ENCODE results near the gene ISLR. TPM values are rescaled to one million over a fixed set of nuclear protein-coding genes. Genes with fewer than 3 reads are reported as not detected.

The ISLR gene
- total and polyA plus RNA-seq, 7 experiments from 2014 or later, result not detected

- DNase-seq, result no peak
- Histone ChIP-seq H3K4me3 (ENCODE audit: low read length) (no peak overlapping the region), H3K36me3 (ENCODE audit: control insufficient read depth in 2 of 3, insufficient read depth in 3 of 3, low read length in 3 of 3) (no peaks in the 10 kb centered on the region), H3K27me3 (ENCODE audit: control insufficient read depth in 2 of 2, insufficient read depth in 2 of 2, low read length in 2 of 2) (no peaks in the 10 kb centered on the region), H3K27ac (ENCODE audit: low read depth, low read length) (no peak overlapping the region), H3K9me3 (ENCODE audit: control insufficient read depth in 2 of 3, low read length in 3 of 3) (no peaks in the 10 kb centered on the region), H3K4me1 (ENCODE audit: control insufficient read depth in 2 of 2, insufficient read depth in 2 of 2, low read length in 2 of 2) (no peaks in the 10 kb centered on the region)
- no peaks in the 10 kb centered on the region for H3K36me3 Mint-ChIP-seq
- intact Hi-C loops (cut with micrococcal nuclease), result no loop called here
- CTCF ChIA-PET, result no interaction called here
- H3K27ac Mint-ChIP-seq, result no peak overlapping the region
- no peaks in the 10 kb centered on the region for H3K9me3 Mint-ChIP-seq
- H3K4me1 Mint-ChIP-seq, result peaks cover 0 to 2% (median 0%) of the 10 kb centered on the region in 7 donors
- peaks cover 0 to 7% (median 0%) of the 10 kb centered on the region in 5 donors for H3K27me3 Mint-ChIP-seq
- no peak overlapping the region for H3K4me3 Mint-ChIP-seq
- POLR2A ChIA-PET, result no interaction called here
- ATAC-seq, result no peak
These were observed 8.6 kb downstream of the ISLR start for GRCh38 chr15:74182131-74182530.

GRCh38 chr15:74184582-74185091, 11.1 kb downstream of the ISLR start:
- Mint-ChIP-seq H3K27me3 (peaks cover 0 to 7% (median 0%) of the 10 kb centered on the region in 5 donors), H3K4me3 (no peak overlapping the region), H3K4me1 (no peaks in the 10 kb centered on the region), H3K9me3 (no peaks in the 10 kb centered on the region), H3K36me3 (no peaks in the 10 kb centered on the region), H3K27ac (no peak overlapping the region)
- Histone ChIP-seq H3K27me3 (ENCODE audit: control insufficient read depth in 2 of 2, insufficient read depth in 2 of 2, low read length in 2 of 2) (no peaks in the 10 kb centered on the region), H3K36me3 (ENCODE audit: control insufficient read depth in 2 of 3, insufficient read depth in 3 of 3, low read length in 3 of 3) (no peaks in the 10 kb centered on the region), H3K4me1 (ENCODE audit: control insufficient read depth in 2 of 2, insufficient read depth in 2 of 2, low read length in 2 of 2) (no peaks in the 10 kb centered on the region), H3K9me3 (ENCODE audit: control insufficient read depth in 2 of 3, low read length in 3 of 3) (no peaks in the 10 kb centered on the region), H3K4me3 (ENCODE audit: low read length) (no peak overlapping the region), H3K27ac (ENCODE audit: low read depth, low read length) (no peak overlapping the region)
- DNase-seq (no peak), ATAC-seq (no peak)
- CTCF ChIA-PET, result no interaction called here
- intact Hi-C loops (cut with micrococcal nuclease), result no loop called here
- POLR2A ChIA-PET, result no interaction called here

GRCh38 chr15:74185710-74186348, 12.3 kb downstream of the ISLR start:
- H3K27ac ChIP-seq (ENCODE audit: low read depth, low read length), result no peak overlapping the region
- H3K4me3 ChIP-seq (ENCODE audit: low read length), result no peak overlapping the region
- Mint-ChIP-seq H3K27me3 (no peaks in the 10 kb centered on the region), H3K4me1 (no peaks in the 10 kb centered on the region), H3K9me3 (no peaks in the 10 kb centered on the region), H3K36me3 (no peaks in the 10 kb centered on the region), H3K27ac (no peak overlapping the region), H3K4me3 (no peak overlapping the region)
- H3K4me1 ChIP-seq (ENCODE audit: control insufficient read depth in 2 of 2, insufficient read depth in 2 of 2, low read length in 2 of 2), result no peaks in the 10 kb centered on the region
- intact Hi-C loops (cut with micrococcal nuclease), result no loop called here
- H3K9me3 ChIP-seq (ENCODE audit: control insufficient read depth in 2 of 3, low read length in 3 of 3), result no peaks in the 10 kb centered on the region
- POLR2A ChIA-PET, result no interaction called here
- no peaks in the 10 kb centered on the region for H3K27me3 ChIP-seq (ENCODE audit: control insufficient read depth in 2 of 2, insufficient read depth in 2 of 2, low read length in 2 of 2)
- no peak for DNase-seq
- H3K36me3 ChIP-seq (ENCODE audit: control insufficient read depth in 2 of 3, insufficient read depth in 3 of 3, low read length in 3 of 3), result no peaks in the 10 kb centered on the region
- CTCF ChIA-PET, result no interaction called here
- no peak for ATAC-seq

GRCh38 chr15:74188216-74188615, 14.7 kb downstream of the ISLR start:
- CTCF ChIA-PET, result no interaction called here

DNA sequence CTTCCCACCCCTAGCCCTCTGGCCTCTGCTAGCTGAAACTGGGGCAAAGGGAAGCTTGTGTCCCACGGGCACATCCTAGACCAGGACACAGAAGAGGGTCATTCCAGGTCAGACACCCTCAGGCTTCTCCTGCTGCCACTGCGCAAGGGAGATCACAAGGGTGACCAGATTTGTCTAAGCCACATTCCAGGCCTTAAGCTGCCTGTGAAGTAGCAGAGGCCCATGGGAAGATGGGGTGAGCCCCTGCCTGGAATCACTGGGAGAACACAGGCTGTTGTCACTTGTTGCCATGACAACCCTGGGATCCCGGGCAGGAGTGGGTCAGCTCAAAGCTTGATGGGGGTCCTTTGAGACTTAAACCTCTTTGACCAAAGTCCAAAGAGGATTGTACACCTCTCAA, 18.3 kb downstream of the ISLR start:
- intact Hi-C loops (cut with micrococcal nuclease), result no loop called here
- H3K4me3 Mint-ChIP-seq, result no peak overlapping the region
- CTCF ChIA-PET, result no interaction called here

More at GRCh38 chr15:74188216-74188615, 14.7 kb downstream of the ISLR start:
- Mint-ChIP-seq H3K27me3 (no peaks in the 10 kb centered on the region), H3K36me3 (no peaks in the 10 kb centered on the region), H3K27ac (no peak overlapping the region), H3K4me1 (no peaks in the 10 kb centered on the region), H3K9me3 (no peaks in the 10 kb centered on the region), H3K4me3 (no peak overlapping the region)
- Histone ChIP-seq H3K4me3 (ENCODE audit: low read length) (no peak overlapping the region), H3K9me3 (ENCODE audit: control insufficient read depth in 2 of 3, low read length in 3 of 3) (no peaks in the 10 kb centered on the region), H3K27ac (ENCODE audit: low read depth, low read length) (no peak overlapping the region), H3K4me1 (ENCODE audit: control insufficient read depth in 2 of 2, insufficient read depth in 2 of 2, low read length in 2 of 2) (no peaks in the 10 kb centered on the region), H3K27me3 (ENCODE audit: control insufficient read depth in 2 of 2, insufficient read depth in 2 of 2, low read length in 2 of 2) (no peaks in the 10 kb centered on the region), H3K36me3 (ENCODE audit: control insufficient read depth in 2 of 3, insufficient read depth in 3 of 3, low read length in 3 of 3) (no peaks in the 10 kb centered on the region)
- ATAC-seq, result no peak
- no peak for DNase-seq
- intact Hi-C loops (cut with micrococcal nuclease), result no loop called here
- POLR2A ChIA-PET, result no interaction called here

GRCh38 chr15:74192751-74193150, 19.2 kb downstream of the ISLR start:
- Histone ChIP-seq H3K27me3 (ENCODE audit: control insufficient read depth in 2 of 2, insufficient read depth in 2 of 2, low read length in 2 of 2) (no peaks in the 10 kb centered on the region), H3K36me3 (ENCODE audit: control insufficient read depth in 2 of 3, insufficient read depth in 3 of 3, low read length in 3 of 3) (no peaks in the 10 kb centered on the region), H3K27ac (ENCODE audit: low read depth, low read length) (no peak overlapping the region), H3K4me3 (ENCODE audit: low read length) (no peak overlapping the region), H3K4me1 (ENCODE audit: control insufficient read depth in 2 of 2, insufficient read depth in 2 of 2, low read length in 2 of 2) (no peaks in the 10 kb centered on the region), H3K9me3 (ENCODE audit: control insufficient read depth in 2 of 3, low read length in 3 of 3) (no peaks in the 10 kb centered on the region)
- Mint-ChIP-seq H3K9me3 (no peaks in the 10 kb centered on the region), H3K4me3 (no peak overlapping the region), H3K27ac (no peak overlapping the region), H3K27me3 (no peaks in the 10 kb centered on the region), H3K36me3 (no peaks in the 10 kb centered on the region), H3K4me1 (no peaks in the 10 kb centered on the region)
- no peak for ATAC-seq
- ChIA-PET CTCF (no interaction called here), POLR2A (no interaction called here)
- DNase-seq, result no peak
- intact Hi-C loops (cut with micrococcal nuclease), result no loop called here

More for the DNA sequence above, 18.3 kb downstream of the ISLR start:
- Histone ChIP-seq H3K9me3 (ENCODE audit: control insufficient read depth in 2 of 3, low read length in 3 of 3) (no peaks in the 10 kb centered on the region), H3K36me3 (ENCODE audit: control insufficient read depth in 2 of 3, insufficient read depth in 3 of 3, low read length in 3 of 3) (no peaks in the 10 kb centered on the region), H3K4me1 (ENCODE audit: control insufficient read depth in 2 of 2, insufficient read depth in 2 of 2, low read length in 2 of 2) (no peaks in the 10 kb centered on the region), H3K27ac (ENCODE audit: low read depth, low read length) (no peak overlapping the region), H3K27me3 (ENCODE audit: control insufficient read depth in 2 of 2, insufficient read depth in 2 of 2, low read length in 2 of 2) (no peaks in the 10 kb centered on the region), H3K4me3 (ENCODE audit: low read length) (no peak overlapping the region)
- DNase-seq (no peak), ATAC-seq (no peak)
- POLR2A ChIA-PET, result no interaction called here
- Mint-ChIP-seq H3K27me3 (no peaks in the 10 kb centered on the region), H3K9me3 (no peaks in the 10 kb centered on the region), H3K4me1 (no peaks in the 10 kb centered on the region), H3K27ac (no peak overlapping the region), H3K36me3 (no peaks in the 10 kb centered on the region)

DNA sequence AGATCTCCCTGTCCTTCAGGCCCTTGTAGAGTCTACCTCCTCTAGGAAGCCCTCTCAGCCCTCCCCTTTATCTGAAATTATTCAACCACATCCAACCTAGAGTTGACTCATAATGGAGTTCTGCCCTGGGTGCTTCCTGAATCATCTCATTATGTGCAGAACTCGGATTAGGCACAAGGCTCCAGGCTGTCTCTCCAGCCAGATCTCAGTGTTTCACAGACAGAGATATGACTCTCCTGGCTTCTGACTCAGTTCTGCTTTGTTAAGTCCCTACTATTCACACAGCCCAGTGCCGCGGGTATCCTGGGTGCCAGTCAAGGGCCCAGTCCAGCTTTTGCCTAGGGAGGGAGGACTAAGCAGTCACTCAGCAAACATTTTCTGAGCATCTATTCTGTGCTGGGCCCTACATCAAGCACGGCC, 19.8 kb downstream of the ISLR start:
- intact Hi-C loops (cut with micrococcal nuclease), result no loop called here
- Histone ChIP-seq H3K27ac (ENCODE audit: low read depth, low read length) (no peak overlapping the region), H3K9me3 (ENCODE audit: control insufficient read depth in 2 of 3, low read length in 3 of 3) (no peaks in the 10 kb centered on the region), H3K4me3 (ENCODE audit: low read length) (no peak overlapping the region), H3K27me3 (ENCODE audit: control insufficient read depth in 2 of 2, insufficient read depth in 2 of 2, low read length in 2 of 2) (no peaks in the 10 kb centered on the region), H3K4me1 (ENCODE audit: control insufficient read depth in 2 of 2, insufficient read depth in 2 of 2, low read length in 2 of 2) (no peaks in the 10 kb centered on the region), H3K36me3 (ENCODE audit: control insufficient read depth in 2 of 3, insufficient read depth in 3 of 3, low read length in 3 of 3) (no peaks in the 10 kb centered on the region)
- ATAC-seq (no peak), DNase-seq (no peak)
- no peaks in the 10 kb centered on the region for H3K36me3 Mint-ChIP-seq
- no peaks in the 10 kb centered on the region for H3K27me3 Mint-ChIP-seq
- POLR2A ChIA-PET, result no interaction called here
- H3K4me3 Mint-ChIP-seq, result no peak overlapping the region
- no peak overlapping the region for H3K27ac Mint-ChIP-seq
- H3K4me1 Mint-ChIP-seq, result no peaks in the 10 kb centered on the region
- CTCF ChIA-PET, result no interaction called here
- H3K9me3 Mint-ChIP-seq, result no peaks in the 10 kb centered on the region
